Measurements from ENCODE around the gene ZACN.
"Not testable (repeated sequence)": the region's sequence is repeated elsewhere in the genome, so short reads cannot be mapped to it uniquely, and the experiment has no call there.

Gene ZACN

GRCh38 chr17:76078860-76079534, at the start of gene ZACN:
ZACN (plus strand) TSS chr17:76079182; CDS start chr17:76079265, 83 bp downstream.
- DNase-seq = no peak

DNA sequence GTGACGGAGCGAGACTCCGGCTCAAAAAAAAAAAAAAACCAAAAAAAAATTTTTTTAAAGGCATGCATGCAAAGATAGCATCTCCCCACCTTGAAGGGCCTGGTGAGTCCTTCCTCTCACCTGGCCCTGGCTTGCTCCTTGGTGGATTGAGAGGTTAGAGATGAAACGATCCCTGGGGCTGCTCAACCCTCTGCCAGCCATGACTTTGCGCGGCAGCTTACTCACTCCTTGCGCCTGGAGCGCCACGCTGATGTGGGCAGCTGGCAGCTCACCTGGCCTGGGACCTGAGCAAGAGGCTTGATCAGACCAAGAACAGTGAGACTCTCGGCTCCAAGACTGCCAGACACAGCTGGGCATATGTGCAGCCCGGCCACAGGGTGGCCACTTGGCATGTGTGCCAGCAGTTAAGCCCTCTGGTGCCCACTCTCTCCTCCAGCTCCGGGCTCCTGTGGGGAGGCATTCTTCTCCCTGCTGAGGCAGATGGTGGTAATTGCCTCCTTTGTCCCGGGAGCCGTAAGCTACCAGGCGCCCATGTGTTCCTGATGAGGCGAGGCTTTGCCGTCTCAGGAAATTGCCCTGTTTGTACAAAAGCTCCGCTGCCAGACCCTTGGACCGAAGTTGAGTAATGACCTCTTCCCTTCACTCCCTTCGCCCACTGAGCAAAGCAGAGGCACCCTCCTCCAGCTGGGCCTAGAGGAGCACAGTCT, 46.8 kb upstream of the ZACN start:
- no peak for DNase-seq

DNA sequence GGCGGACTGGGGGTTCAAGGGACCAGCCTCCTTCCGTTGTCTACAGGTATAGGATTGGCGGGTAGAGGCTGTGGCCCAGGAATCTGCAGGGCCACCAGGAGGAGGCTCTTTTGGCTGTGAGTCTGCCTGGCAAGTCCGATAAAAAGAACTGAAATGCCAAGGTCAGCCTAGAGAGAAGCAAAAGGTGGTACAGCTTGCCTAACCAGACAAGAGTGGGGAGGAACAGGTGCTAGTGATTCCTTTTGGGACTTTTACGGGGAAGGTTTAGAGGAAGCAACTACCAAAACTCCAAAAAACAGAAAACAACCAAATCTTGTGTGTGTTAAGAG, 46.2 kb upstream of the ZACN start:
- DNase-seq = no peak

GRCh38 chr17:76033139-76033538, 45.8 kb upstream of the ZACN start:
- no peak for DNase-seq

- no peak for DNase-seq
These were observed 44.3 kb upstream of the ZACN start for GRCh38 chr17:76034428-76035350.

DNA sequence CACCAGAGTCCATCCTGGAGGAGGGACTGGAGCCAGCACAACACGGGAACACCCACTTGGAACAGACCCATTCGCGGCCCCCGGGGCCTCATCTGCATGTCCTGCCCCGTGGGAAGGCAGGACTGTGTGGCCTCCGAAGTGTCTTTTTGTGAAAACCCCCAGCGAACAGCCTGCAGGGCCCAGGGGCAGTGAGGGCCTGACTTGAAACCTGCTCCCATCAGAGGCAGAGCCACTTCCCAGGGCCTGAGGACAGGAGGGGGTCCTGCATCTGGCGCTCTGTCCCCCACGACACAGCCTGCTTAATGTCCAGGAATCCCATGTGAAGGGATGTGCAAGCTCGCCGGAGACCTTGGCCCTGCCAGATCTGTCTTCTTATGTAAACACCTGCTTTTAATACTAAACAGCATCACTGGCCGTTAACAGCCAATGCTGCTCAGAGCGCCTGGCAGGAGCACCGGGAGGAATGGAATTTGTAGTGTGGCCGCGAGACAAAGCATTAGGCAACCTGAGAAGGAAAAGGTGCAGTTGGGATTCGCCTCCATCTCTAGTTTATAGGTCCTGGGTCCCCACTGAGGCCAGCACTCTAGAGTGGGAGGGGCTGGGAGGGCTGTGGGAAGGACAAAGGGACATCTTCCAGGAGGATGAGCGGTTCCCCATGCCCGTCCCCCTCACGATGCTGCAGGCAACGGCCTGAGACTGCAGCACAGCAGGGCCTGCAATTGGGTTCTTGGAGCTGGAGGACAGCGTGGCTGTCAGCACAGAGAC, 42.3 kb upstream of the ZACN start:
- DNase-seq = no peak

GRCh38 chr17:76038050-76038449, 40.9 kb upstream of the ZACN start:
- no peak for DNase-seq

GRCh38 chr17:76039121-76039520, 39.9 kb upstream of the ZACN start:
- no peak for DNase-seq

GRCh38 chr17:76040376-76040775, 38.6 kb upstream of the ZACN start:
- DNase-seq = no peak

- not testable (repeated sequence) for DNase-seq
These were observed 36.1 kb upstream of the ZACN start for GRCh38 chr17:76042868-76043267.

- DNase-seq = not testable (repeated sequence)
These were observed 34.4 kb upstream of the ZACN start for GRCh38 chr17:76044475-76045007.

GRCh38 chr17:76046064-76046463, 32.9 kb upstream of the ZACN start:
- no peak for DNase-seq

DNA sequence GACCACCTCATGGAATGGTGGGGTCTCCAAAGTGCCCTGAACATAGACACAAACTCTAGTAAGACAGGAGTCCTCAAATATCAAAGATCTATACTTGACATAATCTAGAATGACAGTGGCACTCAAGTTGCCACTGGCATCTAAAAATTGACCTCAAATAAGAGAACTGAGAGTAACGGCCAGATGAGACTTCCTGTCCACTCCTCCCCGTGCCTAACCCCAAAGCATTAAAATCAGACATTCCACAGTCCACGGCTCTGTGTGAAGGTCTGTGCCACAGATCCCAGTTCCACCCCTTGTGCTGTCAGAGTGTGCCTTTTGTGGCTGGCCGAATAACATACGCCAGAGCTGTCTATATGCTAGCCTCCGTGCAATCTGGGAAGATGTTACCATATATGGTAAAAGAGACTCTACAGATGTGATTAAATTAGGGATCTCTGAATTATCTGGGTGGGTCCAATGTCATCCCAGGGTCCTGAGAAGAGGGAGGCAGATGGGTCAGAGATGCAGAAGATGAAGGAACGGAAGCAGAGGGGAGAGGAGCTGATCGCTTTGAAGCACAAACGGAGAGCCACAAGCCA, 30.9 kb upstream of the ZACN start:
- DNase-seq = no peak

GRCh38 chr17:76048711-76049110, 30.3 kb upstream of the ZACN start:
- DNase-seq = no peak

DNA sequence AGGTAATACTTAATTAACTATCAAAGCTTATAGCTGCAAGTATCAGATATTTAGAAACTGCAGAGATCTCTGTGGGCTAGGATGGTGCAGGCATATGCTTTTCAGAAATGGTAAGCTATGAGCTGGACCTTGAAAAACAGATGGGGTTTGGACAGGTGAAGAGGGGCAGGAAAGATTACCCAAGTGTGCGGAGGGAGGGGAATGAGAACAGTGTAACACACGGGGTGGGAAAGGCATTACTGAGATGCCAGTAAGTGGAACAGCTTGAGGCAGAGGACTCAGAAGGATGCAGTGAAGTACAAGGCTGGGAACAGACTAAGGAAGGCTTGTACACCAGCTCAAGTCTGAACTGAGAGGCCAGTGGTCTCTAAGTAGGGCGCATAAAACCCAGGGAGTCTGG, 29.7 kb upstream of the ZACN start:
- DNase-seq = no peak

GRCh38 chr17:76049836-76050537, 29.0 kb upstream of the ZACN start:
- DNase-seq = no peak

- DNase-seq = no peak
These were observed 28.2 kb upstream of the ZACN start for GRCh38 chr17:76050538-76051467.

- DNase-seq = no peak
These were observed 27.4 kb upstream of the ZACN start for GRCh38 chr17:76051561-76051960.

DNA sequence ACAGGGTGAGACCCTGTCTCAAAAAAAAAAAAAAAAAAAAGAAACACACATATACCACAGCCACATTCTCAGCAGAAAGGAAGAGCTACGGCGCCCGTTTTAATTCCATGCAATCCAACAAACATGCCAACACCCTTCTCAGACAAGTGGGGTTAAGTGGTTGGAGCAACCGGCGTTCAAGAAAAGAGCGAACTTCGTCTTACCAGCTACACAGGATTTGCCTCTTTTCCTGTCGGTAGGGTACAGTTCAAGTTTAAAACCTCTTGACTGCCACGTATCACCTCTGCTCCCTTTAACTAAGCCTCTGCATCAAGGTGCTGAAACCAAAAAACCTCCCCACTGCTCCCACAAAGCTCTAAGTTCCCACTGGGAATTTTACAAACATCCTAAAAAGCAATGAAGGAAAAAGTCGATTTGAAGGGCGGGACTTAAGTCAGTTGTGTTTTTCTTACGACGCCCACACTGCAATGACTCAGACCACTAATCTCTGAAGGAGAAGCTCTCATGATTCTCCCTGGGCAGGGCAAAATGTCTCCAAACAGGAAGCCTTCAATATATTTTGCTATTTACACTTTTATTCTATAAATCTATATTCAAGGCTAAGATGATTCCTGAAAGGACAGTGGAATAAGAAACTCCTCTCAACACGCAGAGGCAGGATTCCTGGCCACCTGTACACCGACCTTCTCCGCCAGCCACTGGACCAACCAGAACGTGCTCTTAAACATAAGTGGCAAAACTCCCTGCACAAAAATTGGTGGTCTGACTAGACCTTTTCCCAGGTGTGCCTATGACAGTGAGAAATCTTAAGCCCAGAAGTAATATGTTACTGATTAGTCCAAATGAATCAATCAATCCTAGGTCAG, 25.5 kb upstream of the ZACN start:
- DNase-seq = no peak

DNA sequence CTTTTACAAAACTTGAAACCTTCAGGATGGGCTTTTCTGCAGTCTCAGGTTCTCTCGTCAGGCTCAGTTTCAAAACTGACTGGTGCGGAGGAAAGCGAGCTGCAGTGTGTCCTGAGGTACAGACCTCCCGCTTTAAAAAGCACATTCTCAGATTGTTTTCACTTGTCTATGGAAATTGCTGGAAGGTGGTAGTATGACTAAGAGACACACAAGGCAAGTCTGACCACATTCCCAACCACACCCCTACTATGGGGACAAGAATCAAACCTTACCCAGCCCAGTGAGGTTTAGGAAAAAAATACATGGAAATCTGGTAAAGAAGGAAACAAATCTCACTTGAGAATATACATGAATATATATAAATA, 24.9 kb upstream of the ZACN start:
- no peak for DNase-seq
